Ishikawa (cell line): ENCODE results near the gene CLSTN2.

Experiments used
- CREB1 ChIP-seq: IDR thresholded peaks from 2 replicates; pipeline ENCODE4 v1.6.1; 2012; ENCODE audit warnings: low read depth
- EGR1 ChIP-seq: IDR thresholded peaks from 2 replicates; pipeline ENCODE4 v1.6.1; 2012
- EP300 ChIP-seq: IDR thresholded peaks from 2 replicates; pipeline ENCODE4 v1.6.1; 2012; ENCODE audit warnings: borderline replicate concordance
- MAX ChIP-seq: IDR thresholded peaks from 2 replicates; pipeline ENCODE4 v1.6.1; 2012
- RAD21 ChIP-seq: IDR thresholded peaks from 2 replicates; pipeline ENCODE4 v1.6.1; 2012; ENCODE audit warnings: low read depth
- REST ChIP-seq: IDR thresholded peaks from 2 replicates; pipeline ENCODE4 v1.6.1; 2012; ENCODE audit warnings: low read depth, mild to moderate bottlenecking
- TAF1 ChIP-seq: IDR thresholded peaks from 2 replicates; pipeline ENCODE4 v1.6.1; 2012; ENCODE audit warnings: low read depth, mild to moderate bottlenecking
- USF1 ChIP-seq: IDR thresholded peaks from 2 replicates; pipeline ENCODE4 v1.6.1; 2012

- TF ChIP-seq TAF1 (no peak), EGR1 (no peak), REST (no peak), MAX (no peak), EP300 (no peak), CREB1 (no peak), RAD21 (no peak), USF1 (no peak)
Measured at GRCh38 chr3:140170612-140171011, 235.6 kb downstream of the CLSTN2 start.
